ENCODE measurements around the gene KCNH5.

Gene KCNH5

GRCh38 chr14:62743560-62743959 lies 301.7 kb downstream of the KCNH5 start:
- no peak for DNase-seq (ENCODE audit: low read depth)

- no peak for DNase-seq (ENCODE audit: low read depth)
Observed at GRCh38 chr14:62743118-62743517, 302.1 kb downstream of the KCNH5 start.

GRCh38 chr14:62739647-62740046 lies 305.6 kb downstream of the KCNH5 start:
- no peak for DNase-seq (ENCODE audit: low read depth)

GRCh38 chr14:62736048-62737043 lies 308.9 kb downstream of the KCNH5 start:
- DNase-seq (ENCODE audit: low read depth), result no peak

GRCh38 chr14:62734831-62735230 lies 310.4 kb downstream of the KCNH5 start:
- DNase-seq (ENCODE audit: low read depth), result no peak

GRCh38 chr14:62722406-62722805 lies 322.9 kb downstream of the KCNH5 start:
- no peak for DNase-seq (ENCODE audit: low read depth)

- no peak for DNase-seq (ENCODE audit: low read depth)
Observed at GRCh38 chr14:62718629-62719028, 326.6 kb downstream of the KCNH5 start.

- no peak for DNase-seq (ENCODE audit: low read depth)
Observed at GRCh38 chr14:62711351-62712023, 333.8 kb downstream of the KCNH5 start.

GRCh38 chr14:62710811-62711210 lies 334.4 kb downstream of the KCNH5 start:
- DNase-seq (ENCODE audit: low read depth), result no peak

- DNase-seq (ENCODE audit: low read depth), result no peak
Observed at GRCh38 chr14:62709773-62710172, 335.5 kb downstream of the KCNH5 start.

- no peak for DNase-seq (ENCODE audit: low read depth)
Observed at GRCh38 chr14:62706217-62706616, 339.0 kb downstream of the KCNH5 start.

- no peak for DNase-seq (ENCODE audit: low read depth)
Observed at GRCh38 chr14:62697461-62697860, 347.8 kb downstream of the KCNH5 start.

- no peak for DNase-seq (ENCODE audit: low read depth)
Observed at GRCh38 chr14:62696929-62697328, 348.3 kb downstream of the KCNH5 start.

GRCh38 chr14:62696331-62696924 lies 348.8 kb downstream of the KCNH5 start:
- no peak for DNase-seq (ENCODE audit: low read depth)

- DNase-seq (ENCODE audit: low read depth), result no peak
Observed at GRCh38 chr14:62694075-62694474, 351.2 kb downstream of the KCNH5 start.

GRCh38 chr14:62692490-62693106 lies 352.7 kb downstream of the KCNH5 start:
- no peak for DNase-seq (ENCODE audit: low read depth)

GRCh38 chr14:62691647-62692489 lies 353.4 kb downstream of the KCNH5 start:
- DNase-seq (ENCODE audit: low read depth), result no peak

- no peak for DNase-seq (ENCODE audit: low read depth)
Observed at GRCh38 chr14:62689733-62690132, 355.5 kb downstream of the KCNH5 start.

- no peak for DNase-seq (ENCODE audit: low read depth)
Observed at GRCh38 chr14:62687818-62688217, 357.4 kb downstream of the KCNH5 start.

GRCh38 chr14:62684376-62684775 lies 360.9 kb downstream of the KCNH5 start:
- no peak for DNase-seq (ENCODE audit: low read depth)

GRCh38 chr14:62682208-62682607 lies 363.1 kb downstream of the KCNH5 start:
- no peak for DNase-seq (ENCODE audit: low read depth)
